Trophoblast cell (in vitro differentiated cells and primary cell): Measurements from ENCODE around the gene RABAC1.

Experiments used
- DNase-seq, 2 donors: peaks; one replicate each; pipeline ENCODE4 v3.0.0-alpha.2; 2016
- H2AFZ ChIP-seq: 2 replicates; pipeline ENCODE4 v1.6.1; 2013; ENCODE audit warnings: low read length, moderate library complexity, mild to moderate bottlenecking; ENCODE audit not compliant: insufficient read depth, poor library complexity
- H2AK5ac ChIP-seq: 2 replicates; pipeline ENCODE4 v1.6.1; 2013; ENCODE audit warnings: mild to moderate bottlenecking, low read length
- H2BK120ac ChIP-seq: 2 replicates; pipeline ENCODE4 v1.6.1; 2013; ENCODE audit warnings: low read length, mild to moderate bottlenecking, moderate library complexity; ENCODE audit not compliant: insufficient read depth, poor library complexity
- H2BK12ac ChIP-seq: 2 replicates; pipeline ENCODE4 v1.6.1; 2013; ENCODE audit warnings: mild to moderate bottlenecking, low read length, moderate library complexity
- H2BK5ac ChIP-seq: 2 replicates; pipeline ENCODE4 v1.6.1; 2013; ENCODE audit warnings: low read length, low read depth, moderate library complexity, mild to moderate bottlenecking; ENCODE audit not compliant: poor library complexity
- H3K14ac ChIP-seq: 2 replicates; pipeline ENCODE4 v1.6.1; 2013; ENCODE audit warnings: mild to moderate bottlenecking, low read length
- H3K18ac ChIP-seq: 2 replicates; pipeline ENCODE4 v1.6.1; 2013; ENCODE audit warnings: mild to moderate bottlenecking, low read length
- H3K23ac ChIP-seq: 2 replicates; pipeline ENCODE4 v1.6.1; 2013; ENCODE audit warnings: low read length
- H3K27ac ChIP-seq: 2 replicates; pipeline ENCODE4 v1.5.1; 2013; ENCODE audit warnings: low read depth, mild to moderate bottlenecking, inconsistent platforms, low read length, moderate library complexity
- H3K27me3 ChIP-seq: 2 replicates; pipeline ENCODE4 v1.6.1; 2013; ENCODE audit warnings: inconsistent platforms, mild to moderate bottlenecking, low read length, moderate library complexity; ENCODE audit not compliant: insufficient read depth
- H3K36me3 ChIP-seq, 2 experiments: 1 replicate in 1 of 2; 2 replicates in 1 of 2; pipeline ENCODE4 v1.6.1; 2013; ENCODE audit warnings: low read length in 2 of 2, mild to moderate bottlenecking in 2 of 2, moderate library complexity in 1 of 2; ENCODE audit not compliant: insufficient read depth in 2 of 2, control insufficient read depth in 1 of 2
- H3K4ac ChIP-seq: 2 replicates; pipeline ENCODE4 v1.6.1; 2013; ENCODE audit warnings: low read depth, mild to moderate bottlenecking, low read length, moderate library complexity
- H3K4me1 ChIP-seq, 2 experiments: 1 replicate in 1 of 2; 2 replicates in 1 of 2; pipeline ENCODE4 v1.6.1; 2013; ENCODE audit warnings: low read length in 2 of 2, mild to moderate bottlenecking in 2 of 2, moderate library complexity in 1 of 2; ENCODE audit not compliant: insufficient read depth in 2 of 2, control insufficient read depth in 1 of 2
- H3K4me2 ChIP-seq: 2 replicates; pipeline ENCODE4 v1.6.1; 2013; ENCODE audit warnings: inconsistent platforms, mild to moderate bottlenecking, low read length, moderate library complexity
- H3K4me3 ChIP-seq: 2 replicates; pipeline ENCODE4 v1.5.1; 2013; ENCODE audit warnings: mild to moderate bottlenecking, low read depth, low read length, inconsistent platforms
- H3K79me1 ChIP-seq: one replicate; pipeline ENCODE4 v1.6.1; 2013; ENCODE audit warnings: low read length
- H3K79me2 ChIP-seq: 2 replicates; pipeline ENCODE4 v1.6.1; 2013; ENCODE audit warnings: low read length, mild to moderate bottlenecking; ENCODE audit not compliant: control insufficient read depth, insufficient read depth, poor library complexity
- H3K9ac ChIP-seq: 2 replicates; pipeline ENCODE4 v1.6.1; 2013; ENCODE audit warnings: mild to moderate bottlenecking, low read length
- H3K9me3 ChIP-seq: 2 replicates; pipeline ENCODE4 v1.6.1; 2013; ENCODE audit warnings: low read depth, mild to moderate bottlenecking, control low read depth, inconsistent platforms, low read length; ENCODE audit not compliant: insufficient read depth
- H4K12ac ChIP-seq: 2 replicates; pipeline ENCODE4 v1.6.1; 2013; ENCODE audit warnings: low read depth, mild to moderate bottlenecking, low read length, moderate library complexity
- H4K8ac ChIP-seq: 2 replicates; pipeline ENCODE4 v1.6.1; 2013; ENCODE audit warnings: low read depth, mild to moderate bottlenecking, low read length, moderate library complexity
- H4K91ac ChIP-seq: one replicate; pipeline ENCODE4 v1.6.1; 2013; ENCODE audit warnings: low read depth, mild to moderate bottlenecking, low read length, moderate library complexity
- WGBS: extraction: QIAGEN DNeasy Blood & Tissue Kit; methylation state at CpG from one replicate; pipeline ENCODE4 v1.1.7; 2013; ENCODE audit warnings: missing lambda C conversion rate; ENCODE audit not compliant: insufficient read length, insufficient coverage; ENCODE audit errors: extremely low coverage; 5-methylcytosine and 5-hydroxymethylcytosine counted together

Gene RABAC1

DNA sequence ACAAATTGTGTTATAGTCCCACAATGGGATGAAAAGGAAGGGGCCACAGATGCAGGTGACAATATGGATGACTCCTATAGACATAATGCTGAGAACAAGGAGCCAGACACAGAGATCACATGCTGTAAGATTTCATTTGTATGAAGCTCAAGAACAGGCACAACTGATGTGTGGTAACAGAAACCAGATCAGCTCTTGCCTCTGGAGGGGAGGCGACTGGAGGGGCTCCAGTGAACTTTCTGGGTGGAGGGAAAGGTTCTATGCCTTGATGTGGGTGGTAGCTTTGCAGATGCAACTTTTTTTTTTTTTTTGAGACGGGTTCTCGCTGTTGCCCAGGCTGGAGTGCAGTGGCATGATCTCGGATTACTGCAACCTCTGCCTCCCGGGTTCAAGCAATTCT lies 6.0 kb upstream of the RABAC1 start:
- no peak for DNase-seq
- no peak overlapping the region for H4K12ac ChIP-seq
- no peak overlapping the region for H2BK12ac ChIP-seq
- no peak overlapping the region for H2BK120ac ChIP-seq
- no peak overlapping the region for H4K8ac ChIP-seq
- no peak overlapping the region for H3K27ac ChIP-seq
- no peak overlapping the region for H2AFZ ChIP-seq
- H3K23ac ChIP-seq, result no peak overlapping the region
- H3K14ac ChIP-seq, result no peak overlapping the region
- H3K4me2 ChIP-seq, result no peak overlapping the region
- no peaks in the 10 kb centered on the region for H3K4me1 ChIP-seq
- no CpG with 5 or more reads among the region's 5 CpGs for WGBS
- H3K4ac ChIP-seq, result no peak overlapping the region
- H2BK5ac ChIP-seq, result no peak overlapping the region
- no peak overlapping the region for H3K4me3 ChIP-seq
- H3K79me1 ChIP-seq, result no peaks in the 10 kb centered on the region
- H3K36me3 ChIP-seq, result no peaks in the 10 kb centered on the region
- no peak overlapping the region for H2AK5ac ChIP-seq
- no peak overlapping the region for H3K9ac ChIP-seq
- no peaks in the 10 kb centered on the region for H3K27me3 ChIP-seq
- no peaks in the 10 kb centered on the region for H3K9me3 ChIP-seq
- H3K18ac ChIP-seq, result no peak overlapping the region
- H3K79me2 ChIP-seq, result no peaks in the 10 kb centered on the region
- no peak overlapping the region for H4K91ac ChIP-seq

DNA sequence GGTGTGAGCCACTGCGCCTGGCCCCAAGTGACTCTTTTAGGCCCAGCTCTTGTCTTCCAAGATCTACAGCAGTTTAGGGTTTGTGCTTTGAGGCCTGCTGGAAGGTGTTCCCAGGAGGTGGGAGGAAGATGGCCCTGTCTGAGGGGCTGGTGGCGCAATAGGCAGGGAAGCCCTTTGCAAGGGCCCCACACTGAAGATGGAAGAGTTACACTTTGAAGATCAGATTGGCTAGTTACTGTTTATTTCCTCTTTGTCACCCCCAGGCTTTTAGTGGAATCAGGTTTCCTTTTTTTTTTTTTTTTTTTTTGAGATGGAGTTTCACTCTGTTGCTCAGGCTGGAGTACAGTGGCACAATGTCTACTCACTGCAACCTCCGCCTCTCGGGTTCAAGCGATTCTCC lies 1.9 kb upstream of the RABAC1 start:
- no peak overlapping the region for H3K9ac ChIP-seq
- WGBS, result no CpG with 5 or more reads among the region's 5 CpGs
- peaks cover 8% of the 10 kb centered on the region for H3K79me1 ChIP-seq
- peaks cover 6 to 12% of the 10 kb centered on the region in 2 experiments for H3K4me1 ChIP-seq
- no peak overlapping the region for H4K8ac ChIP-seq
- no peak overlapping the region for H3K4ac ChIP-seq
- H3K18ac ChIP-seq, result no peak overlapping the region
- H2BK12ac ChIP-seq, result no peak overlapping the region
- no peak overlapping the region for H2BK5ac ChIP-seq
- H3K9me3 ChIP-seq, result no peaks in the 10 kb centered on the region
- no peak overlapping the region for H3K14ac ChIP-seq
- H4K91ac ChIP-seq, result no peak overlapping the region
- H3K36me3 ChIP-seq, result peaks cover 8 to 11% of the 10 kb centered on the region in 2 experiments
- H2AFZ ChIP-seq, result no peak overlapping the region
- no peak overlapping the region for H2AK5ac ChIP-seq
- no peak overlapping the region for H3K4me3 ChIP-seq
- peaks cover 5% of the 10 kb centered on the region for H3K79me2 ChIP-seq
- no peak for DNase-seq
- no peak overlapping the region for H3K4me2 ChIP-seq
- no peak overlapping the region for H2BK120ac ChIP-seq
- H3K27me3 ChIP-seq, result no peaks in the 10 kb centered on the region
- no peak overlapping the region for H3K27ac ChIP-seq
- no peak overlapping the region for H3K23ac ChIP-seq
- no peak overlapping the region for H4K12ac ChIP-seq

GRCh38 chr19:41958367-41959055 lies 610 bp downstream of the RABAC1 start:
- no peaks in the 10 kb centered on the region for H3K27me3 ChIP-seq
- H3K18ac ChIP-seq, result peak overlapping the region; percentile 89
- peak; percentile 86 to 87 for DNase-seq
- H3K23ac ChIP-seq, result no peak overlapping the region
- peak overlapping the region; percentile 92 for H4K8ac ChIP-seq
- peak overlapping the region; percentile 89 for H2AK5ac ChIP-seq
- H3K36me3 ChIP-seq, result peaks cover 10 to 15% of the 10 kb centered on the region in 2 experiments
- peak overlapping the region; percentile 91 for H3K14ac ChIP-seq
- WGBS, result no CpG with 5 or more reads among the region's 43 CpGs
- H3K4ac ChIP-seq, result peak overlapping the region; percentile 84
- peak overlapping the region; percentile 88 for H3K4me2 ChIP-seq
- H2BK12ac ChIP-seq, result peak overlapping the region; percentile 23
- peak overlapping the region; percentile 62 for H3K27ac ChIP-seq
- H3K79me1 ChIP-seq, result peaks cover 8% of the 10 kb centered on the region
- peaks cover 6 to 12% of the 10 kb centered on the region in 2 experiments for H3K4me1 ChIP-seq
- no peaks in the 10 kb centered on the region for H3K9me3 ChIP-seq
- peak overlapping the region; percentile 92 for H4K12ac ChIP-seq
- peak overlapping the region; percentile 85 for H4K91ac ChIP-seq
- peak overlapping the region; percentile 90 for H2AFZ ChIP-seq
- H2BK120ac ChIP-seq, result peak overlapping the region; percentile 67
- H3K9ac ChIP-seq, result peak overlapping the region; percentile 85
- H3K79me2 ChIP-seq, result peaks cover 5% of the 10 kb centered on the region
- peak overlapping the region; percentile 82 for H3K4me3 ChIP-seq
- H2BK5ac ChIP-seq, result peak overlapping the region; percentile 70

- Histone ChIP-seq H3K79me2 (peaks cover 5% of the 10 kb centered on the region), H3K27ac (no peak overlapping the region), H3K4me2 (peak overlapping the region; percentile 88), H3K23ac (no peak overlapping the region), H4K8ac (peak overlapping the region; percentile 13), H3K36me3 (peaks cover 10 to 15% of the 10 kb centered on the region in 2 experiments), H3K9ac (no peak overlapping the region), H3K79me1 (peaks cover 8% of the 10 kb centered on the region), H2BK5ac (no peak overlapping the region), H4K91ac (no peak overlapping the region), H2AK5ac (no peak overlapping the region), H3K14ac (no peak overlapping the region), H3K4ac (no peak overlapping the region), H3K4me3 (no peak overlapping the region), H3K4me1 (peaks cover 6 to 12% of the 10 kb centered on the region in 2 experiments), H3K9me3 (no peaks in the 10 kb centered on the region), H2AFZ (no peak overlapping the region), H3K27me3 (no peaks in the 10 kb centered on the region), H2BK12ac (no peak overlapping the region), H3K18ac (no peak overlapping the region), H4K12ac (no peak overlapping the region), H2BK120ac (no peak overlapping the region)
- WGBS, result no CpG with 5 or more reads among the region's 10 CpGs
- DNase-seq, result peak; percentile 79 to 87
Measured at GRCh38 chr19:41957838-41958366, 1.2 kb downstream of the RABAC1 start.
